Glomerular visceral epithelial cell (primary cell): ENCODE measurements around the gene DGKB.

ENCODE experiments used
- DNase-seq: peaks from one replicate; pipeline ENCODE4 v3.0.0-alpha.2; 2016; ENCODE audit errors: extremely low spot score

Gene DGKB

GRCh38 chr7:14859267-14859666 is 43.3 kb downstream of the DGKB start:
- no peak for DNase-seq

- DNase-seq = no peak
Observed at GRCh38 chr7:14858866-14859265, 43.7 kb downstream of the DGKB start.

- DNase-seq = no peak
Observed at GRCh38 chr7:14858410-14858809, 44.1 kb downstream of the DGKB start.

- DNase-seq = no peak
Observed at GRCh38 chr7:14855033-14855794, 47.3 kb downstream of the DGKB start.

GRCh38 chr7:14854471-14854870 is 48.1 kb downstream of the DGKB start:
- DNase-seq = no peak

- DNase-seq = no peak
Observed at GRCh38 chr7:14851610-14852009, 50.9 kb downstream of the DGKB start.

DNA sequence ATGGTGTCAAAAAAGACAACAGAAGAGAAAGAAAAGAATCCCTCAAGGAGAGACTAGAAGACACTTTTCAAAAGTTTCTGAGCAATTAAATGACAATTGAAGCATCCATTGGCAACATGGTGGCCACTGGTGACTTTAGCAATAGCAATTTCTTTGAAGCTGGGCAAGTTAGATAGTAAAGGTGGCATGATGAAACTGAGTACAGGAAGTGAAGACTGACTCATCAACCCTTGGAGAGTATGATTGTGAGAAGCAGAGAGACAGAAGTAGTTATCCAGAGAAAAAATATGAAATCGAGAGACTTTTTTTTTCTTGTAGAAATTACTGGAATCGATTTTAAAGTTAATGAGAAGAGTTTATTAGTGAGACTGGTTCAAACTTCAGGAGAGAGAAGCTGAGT is 52.5 kb downstream of the DGKB start:
- DNase-seq = no peak

DNA sequence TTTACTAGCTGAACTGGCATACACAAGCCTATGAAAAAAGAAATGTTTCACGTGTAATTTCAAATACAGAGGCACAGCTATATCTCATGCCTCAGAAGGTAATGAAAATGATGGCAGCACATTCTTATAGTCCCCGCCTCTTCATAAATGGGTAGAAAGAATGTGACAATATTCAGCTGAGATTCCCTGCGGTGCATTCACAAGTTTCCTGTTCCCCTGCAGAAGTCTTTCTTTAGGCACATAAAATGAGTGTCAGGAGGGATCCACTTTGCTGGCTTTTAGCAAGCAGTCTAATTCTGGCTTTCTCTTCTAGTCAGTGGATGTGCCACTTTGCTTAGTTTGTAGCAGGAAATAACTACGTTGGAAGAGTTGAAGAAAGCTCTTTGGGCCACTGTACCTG is 56.1 kb downstream of the DGKB start:
- no peak for DNase-seq

DNA sequence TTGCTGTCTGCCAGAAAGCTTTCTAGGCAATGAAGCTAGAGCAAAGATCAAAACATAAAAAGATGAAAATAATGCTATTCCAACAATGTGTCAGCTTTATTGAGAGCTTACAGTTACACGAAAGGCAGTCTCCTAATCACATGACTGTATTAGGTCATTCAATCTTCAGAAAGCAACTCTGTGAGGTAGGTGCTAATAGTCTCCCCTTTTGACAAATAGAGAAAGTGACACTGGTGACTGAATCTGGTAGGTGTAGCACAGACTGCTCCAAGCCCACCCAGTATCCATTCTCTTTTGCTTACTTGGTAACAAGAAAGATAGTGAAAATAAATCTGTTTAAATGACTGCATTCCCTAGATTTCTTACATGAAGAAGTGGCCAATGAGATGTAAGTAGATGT is 58.8 kb downstream of the DGKB start:
- no peak for DNase-seq

DNA sequence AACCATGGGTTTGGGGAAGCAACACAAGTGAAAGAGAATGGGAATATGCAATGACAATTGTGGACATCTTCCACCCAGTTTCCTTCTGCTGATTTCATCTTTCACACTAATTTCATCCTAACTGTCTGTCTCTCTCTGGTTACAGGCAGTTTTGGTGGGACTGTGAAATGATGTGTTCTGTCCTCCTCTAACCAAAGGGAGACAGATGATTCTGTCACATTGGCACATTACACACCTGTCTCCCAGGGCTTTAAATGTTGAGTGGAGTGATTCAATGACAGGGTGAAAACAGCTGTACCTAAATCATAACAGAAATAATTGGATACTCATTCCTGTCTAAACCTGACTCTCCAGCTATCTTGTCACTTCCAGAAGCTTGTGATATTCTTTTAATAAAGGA is 60.0 kb downstream of the DGKB start:
- no peak for DNase-seq

DNA sequence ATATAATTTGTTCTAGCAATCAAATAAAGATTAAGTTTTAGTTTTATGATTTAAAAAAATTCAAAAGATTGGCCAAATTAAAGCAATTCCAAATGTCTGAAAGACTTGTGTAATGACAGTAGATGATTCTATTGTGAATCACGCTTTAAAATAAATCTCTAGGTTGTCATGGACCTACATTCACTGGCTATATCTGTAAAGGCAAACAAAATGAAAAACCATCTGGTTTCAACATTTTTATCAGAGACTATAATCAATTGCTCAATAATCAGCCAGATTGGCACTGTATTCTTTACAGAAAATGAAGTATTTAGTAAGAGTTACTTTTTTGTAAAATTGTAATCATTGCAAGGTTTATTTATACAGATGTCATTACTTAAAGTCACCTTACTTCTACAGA is 60.7 kb downstream of the DGKB start:
- DNase-seq = no peak

- no peak for DNase-seq
Observed at GRCh38 chr7:14841086-14841485, 61.5 kb downstream of the DGKB start.

DNA sequence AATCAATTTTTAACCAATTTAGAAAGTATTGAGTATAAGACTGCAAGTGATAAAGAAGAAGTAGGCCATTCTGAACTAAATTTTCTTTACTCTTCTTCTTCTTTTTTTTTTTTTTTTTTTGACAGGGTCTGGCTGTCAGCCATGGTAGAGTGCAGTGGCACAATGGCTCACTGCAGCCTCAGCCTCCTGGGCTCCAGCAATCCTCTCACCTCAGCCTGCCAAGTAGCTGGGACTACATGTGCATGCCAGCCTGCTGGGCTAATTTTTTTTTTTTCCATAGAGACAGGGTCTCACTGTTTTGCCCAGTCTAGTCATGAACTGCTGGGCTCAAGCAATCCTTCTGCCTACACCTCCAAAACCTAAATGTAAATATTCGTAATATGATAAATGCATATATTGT is 63.2 kb downstream of the DGKB start:
- DNase-seq = no peak

GRCh38 chr7:14837216-14837615 is 65.3 kb downstream of the DGKB start:
- DNase-seq = no peak

DNA sequence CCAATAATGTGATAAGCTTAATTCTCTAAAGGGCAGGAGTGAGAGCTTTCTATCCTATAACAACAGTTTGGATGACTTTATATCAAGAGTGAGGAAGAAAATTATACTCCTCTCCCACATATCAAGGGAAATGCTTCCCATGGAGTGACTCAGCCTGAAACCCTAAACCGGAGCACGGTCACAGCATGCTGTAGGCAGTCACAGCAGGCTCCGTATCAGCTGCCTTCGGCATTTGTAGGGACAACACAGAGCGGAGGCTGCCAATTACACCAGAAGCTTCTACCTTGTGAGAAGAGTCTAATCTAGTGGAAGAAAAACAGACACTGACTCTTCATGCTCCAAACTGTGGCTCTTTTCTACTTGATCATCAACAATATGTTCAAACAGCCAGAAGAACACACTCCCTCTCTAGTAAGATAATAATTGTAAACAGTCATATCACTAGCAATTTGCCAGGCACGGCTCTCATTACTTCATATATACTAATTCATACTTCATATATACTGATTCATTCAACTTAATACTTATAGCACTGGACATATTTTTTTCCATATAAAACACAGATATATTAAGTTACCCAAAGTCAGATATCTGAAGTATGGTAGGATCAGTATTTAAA is 65.9 kb downstream of the DGKB start:
- DNase-seq = peak; percentile 44

- no peak for DNase-seq
Observed at GRCh38 chr7:14836006-14836405, 66.5 kb downstream of the DGKB start.

DNA sequence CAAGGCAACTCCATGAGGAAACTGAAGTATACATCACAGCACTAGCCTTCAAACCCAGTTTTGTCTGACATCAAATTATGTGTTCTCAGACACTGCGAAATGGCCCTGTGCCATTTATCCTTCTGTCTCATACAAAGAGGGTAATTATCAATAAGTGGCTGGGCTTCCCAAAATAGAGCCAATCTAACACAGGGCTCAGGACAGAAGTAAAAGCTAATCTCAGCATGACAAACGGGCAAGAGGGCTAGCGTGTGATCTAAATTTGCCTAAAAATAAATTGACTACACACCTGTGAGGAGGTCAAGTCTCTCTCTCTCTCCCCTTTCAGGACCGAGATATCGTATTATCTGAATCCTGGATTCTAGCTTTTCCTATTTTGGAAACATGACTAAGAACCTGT is 67.2 kb downstream of the DGKB start:
- DNase-seq = no peak

- DNase-seq = peak; percentile 12
Observed at GRCh38 chr7:14834883-14835282, 67.7 kb downstream of the DGKB start.

DNA sequence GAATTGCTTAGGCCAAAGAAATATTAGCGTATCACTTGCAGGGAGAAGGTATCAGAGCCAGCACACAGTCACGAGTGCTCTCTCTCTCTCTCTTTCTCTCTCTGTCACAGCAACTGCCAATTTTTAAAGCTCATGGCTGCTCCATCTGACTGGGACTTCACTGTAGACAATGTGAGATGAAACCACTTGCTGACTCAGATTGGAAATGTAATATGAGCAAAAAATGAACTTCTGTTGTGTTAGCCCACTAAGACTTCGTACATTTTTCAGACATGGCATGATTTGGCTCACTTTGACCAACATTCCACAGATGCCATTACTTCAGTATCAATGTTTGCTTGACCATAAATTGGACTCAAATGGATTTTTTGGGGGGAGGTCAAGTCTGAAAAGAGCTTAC is 68.1 kb downstream of the DGKB start:
- DNase-seq = peak; percentile 61

DNA sequence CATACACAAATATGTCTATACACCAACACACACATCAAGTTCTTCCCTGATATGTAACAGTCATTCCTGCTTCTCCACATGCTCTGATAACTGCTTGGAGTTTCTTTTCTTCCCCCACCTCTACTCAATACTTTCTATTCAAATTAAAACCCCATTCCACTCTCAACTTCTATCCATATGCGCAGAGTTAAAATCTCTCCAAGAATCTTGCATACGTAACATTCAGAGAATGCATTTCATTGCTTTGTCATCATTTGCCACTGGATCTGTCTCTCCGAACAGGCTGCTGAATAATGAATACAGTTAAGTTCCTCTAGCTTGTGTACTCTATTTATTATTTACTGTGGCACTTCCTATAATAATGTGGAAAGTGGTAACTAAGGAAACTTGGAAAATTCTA is 68.8 kb downstream of the DGKB start:
- no peak for DNase-seq

GRCh38 chr7:14828053-14828452 is 74.5 kb downstream of the DGKB start:
- DNase-seq = no peak

- no peak for DNase-seq
Observed at GRCh38 chr7:14826426-14826825, 76.1 kb downstream of the DGKB start.

DNA sequence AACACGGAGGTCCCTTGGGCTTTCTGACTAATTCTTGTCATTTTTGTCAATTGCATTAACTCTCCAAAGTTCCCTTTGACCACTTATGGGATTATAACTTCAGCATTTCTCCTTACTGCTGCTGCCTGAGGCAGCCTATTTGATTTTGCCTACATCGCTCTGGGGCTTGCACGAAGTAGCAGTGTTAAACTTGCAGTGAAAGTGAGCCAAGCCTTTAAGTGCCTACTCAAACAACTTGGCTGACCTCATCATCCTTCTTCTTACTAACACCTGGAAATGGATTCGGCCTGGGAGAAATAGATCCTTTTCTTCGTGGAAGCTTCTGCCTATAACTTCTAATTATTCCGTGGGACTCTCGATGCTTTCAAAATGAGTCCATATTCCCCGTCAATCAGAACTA is 76.6 kb downstream of the DGKB start:
- DNase-seq = no peak

DNA sequence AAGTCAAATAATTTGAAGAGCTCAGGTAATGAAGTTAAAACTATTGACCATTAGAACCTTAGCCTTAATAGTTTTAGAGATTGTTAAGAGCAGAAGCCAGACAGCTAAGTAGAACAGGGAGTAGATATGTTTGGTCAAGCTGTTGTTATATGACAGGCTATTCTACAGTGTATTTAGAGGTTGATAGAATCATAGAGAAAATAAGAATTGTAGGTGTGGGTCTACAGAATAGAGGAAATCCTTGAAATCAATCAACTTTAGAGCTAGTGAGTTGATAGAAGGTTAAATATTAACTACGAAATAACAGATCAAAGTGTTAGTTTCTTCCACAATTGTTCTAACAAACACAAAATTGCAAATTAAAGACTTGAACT is 80.1 kb downstream of the DGKB start:
- no peak for DNase-seq
